Endothelial cell of umbilical vein (primary cell): ENCODE results near the gene DHDH. TPM values are rescaled to one million over a fixed set of nuclear protein-coding genes. Genes with fewer than 3 reads are reported as not detected.
"Not testable (repeated sequence)": the region's sequence is repeated elsewhere in the genome, so short reads cannot be mapped to it uniquely, and the experiment has no call there.

ENCODE experiments used
- BruUV-seq: library from RNA; stranded (reverse); fragments of 400-500 nt; replicated peaks from 2 replicates; lab custom pipeline; 2021; lab: Mats Ljungman, UMichigan
- CTCF ChIA-PET: fragments of 300-600, 350-600 bp; sonication (Branson Sonifier 250); formaldehyde crosslinking; loops from one replicate; lab custom pipeline; 2021; ENCODE audit warnings: antibody characterized with exemption, inconsistent platforms; lab: Charles Lee
- POLR2A ChIA-PET: fragments of 300-600, 350-600 bp; sonication (Branson Sonifier 250); formaldehyde crosslinking; loops from one replicate; lab custom pipeline; 2021; ENCODE audit warnings: antibody characterized with exemption, inconsistent platforms; lab: Charles Lee
- DNase-seq: peaks from one replicate; pipeline ENCODE4 v3.0.0-alpha.2; 2011; ENCODE audit warnings: low read depth, low spot score
- FAIRE-seq: peaks from 2 replicates; lab custom pipeline; 2011; peaks lifted over from hg19 to GRCh38; lab: Jason Lieb, UNC
- H2AFZ ChIP-seq: 2 replicates; pipeline ENCODE4 v1.6.0; 2012; ENCODE audit warnings: low read depth, low read length, control low read depth, inconsistent platforms
- H3K27ac ChIP-seq: 2 replicates; pipeline ENCODE4 v1.5.1; 2011; ENCODE audit warnings: low read depth, mild to moderate bottlenecking, control low read depth, low read length, moderate library complexity; ENCODE audit not compliant: insufficient read depth
- H3K27me3 ChIP-seq, 2 experiments: 2 replicates each; pipeline versions ENCODE4 v1.6.0 to v1.6.1; 2011; ENCODE audit warnings: low read length in 2 of 2, mixed read lengths in 1 of 2; ENCODE audit not compliant: control insufficient read depth in 2 of 2, insufficient read depth in 2 of 2
- H3K36me3 ChIP-seq, 2 experiments: 2 replicates in 1 of 2; 3 replicates in 1 of 2; pipeline ENCODE4 v1.5.1; 2011; ENCODE audit warnings: low read length in 2 of 2, mild to moderate bottlenecking in 1 of 2, moderate library complexity in 1 of 2; ENCODE audit not compliant: control insufficient read depth in 2 of 2, insufficient read depth in 2 of 2; ENCODE audit errors: extremely low read depth in 1 of 2
- H3K4me1 ChIP-seq: 3 replicates; pipeline ENCODE4 v1.5.1; 2011; ENCODE audit warnings: mild to moderate bottlenecking, low read length; ENCODE audit not compliant: control insufficient read depth, insufficient read depth; ENCODE audit errors: extremely low read depth
- H3K4me2 ChIP-seq: 2 replicates; pipeline ENCODE4 v1.6.1; 2011; ENCODE audit warnings: low read length, control low read depth, mixed read lengths; ENCODE audit not compliant: insufficient read depth
- H3K4me3 ChIP-seq, 3 experiments: fragments of 200-600 bp in 1 of 3; sonication (generic), shearing (Covaris generic) in 1 of 3; replicated peaks in 1 of 3; 2 replicates each; pipeline ENCODE4 v1.5.1; 2011 to 2016; ENCODE audit warnings: control low read depth in 3 of 3, low read length in 3 of 3, mild to moderate bottlenecking in 2 of 3, inconsistent platforms in 1 of 3, low read depth in 1 of 3, moderate library complexity in 1 of 3; ENCODE audit not compliant: insufficient read depth in 1 of 3
- H3K79me2 ChIP-seq: 2 replicates; pipeline ENCODE4 v1.6.0; 2012; ENCODE audit warnings: low read length, inconsistent platforms; ENCODE audit not compliant: control insufficient read depth, insufficient read depth
- H3K9ac ChIP-seq: replicated peaks from 2 replicates; pipeline ENCODE3; 2011; ENCODE audit warnings: low read length, control low read depth; ENCODE audit not compliant: insufficient read depth; ENCODE audit errors: extremely low read depth
- H3K9me1 ChIP-seq: replicated peaks from 3 replicates; pipeline ENCODE4 v1.6.0; 2011; ENCODE audit warnings: mild to moderate bottlenecking, low read length; ENCODE audit not compliant: control insufficient read depth, insufficient read depth; ENCODE audit errors: extremely low read depth
- H3K9me3 ChIP-seq: replicated peaks from 2 replicates; pipeline ENCODE4 v1.5.1; 2012; ENCODE audit warnings: low read length, inconsistent platforms; ENCODE audit not compliant: control insufficient read depth, insufficient read depth
- H4K20me1 ChIP-seq: replicated peaks from 2 replicates; pipeline ENCODE3; 2011; ENCODE audit warnings: mild to moderate bottlenecking, low read length; ENCODE audit not compliant: control insufficient read depth, insufficient read depth; ENCODE audit errors: extremely low read depth
- CTCF ChIP-seq, 2 donors: IDR thresholded peaks; 1 replicate in 1 of 2; 2 replicates in 1 of 2; pipeline ENCODE4 v1.5.1; 2011; ENCODE audit warnings: low read length in 2 of 2, mild to moderate bottlenecking in 2 of 2, moderate library complexity in 2 of 2, control low read depth in 1 of 2, inconsistent platforms in 1 of 2, low read depth in 1 of 2; ENCODE audit not compliant: insufficient read depth in 1 of 2; ENCODE audit errors: extremely low read depth in 1 of 2
- EZH2 ChIP-seq: IDR thresholded peaks from 2 replicates; pipeline ENCODE4 v1.6.1; 2012; ENCODE audit warnings: borderline replicate concordance, low read depth, mild to moderate bottlenecking, moderate library complexity, low read length, inconsistent platforms; ENCODE audit not compliant: severe bottlenecking
- FOS ChIP-seq: IDR thresholded peaks from 2 replicates; pipeline ENCODE4 v1.6.1; 2011; ENCODE audit warnings: mild to moderate bottlenecking, low read length, moderate library complexity, borderline replicate concordance; ENCODE audit not compliant: insufficient read depth
- GATA2 ChIP-seq: IDR thresholded peaks from 2 replicates; pipeline ENCODE4 v1.7.0; 2011; ENCODE audit warnings: low read depth, mild to moderate bottlenecking, moderate library complexity, mixed read lengths, low read length; ENCODE audit not compliant: insufficient read length, insufficient read depth
- JUN ChIP-seq: IDR thresholded peaks from 2 replicates; pipeline ENCODE4 v1.6.1; 2011; ENCODE audit warnings: borderline replicate concordance, low read depth; ENCODE audit not compliant: insufficient read length, insufficient read depth
- MAX ChIP-seq: IDR thresholded peaks from 2 replicates; pipeline ENCODE4 v1.6.1; 2011; ENCODE audit not compliant: insufficient read depth, insufficient read length
- MYC ChIP-seq: IDR thresholded peaks from one replicate; pipeline ENCODE4 v1.6.1; 2011; ENCODE audit warnings: mild to moderate bottlenecking, low read depth, low read length
- POLR2A ChIP-seq: IDR thresholded peaks from 2 replicates; pipeline ENCODE4 v1.6.1; 2012; ENCODE audit warnings: low read depth, mild to moderate bottlenecking, control low read depth, low read length
- POLR2AphosphoS5 ChIP-seq: IDR thresholded peaks from 2 replicates; pipeline ENCODE4 v1.6.1; 2012; ENCODE audit warnings: low read depth, mild to moderate bottlenecking, control low read depth, low read length, moderate library complexity; ENCODE audit not compliant: insufficient read depth
- dilution Hi-C: fragments of 300-500 bp; cut with MboI; formaldehyde crosslinking; loops from one replicate; pipeline ENCODE4 v1.15.0; 2019; ENCODE audit warnings: low sequenced_read_pairs; ENCODE audit not compliant: extremely low pct_ligation_motif_present
- intact Hi-C: fragments of 100-400 bp; cut with micrococcal nuclease; formaldehyde crosslinking; loops from one replicate; pipeline ENCODE4 v1.10.0; 2022
- polyA plus RNA-seq, 4 experiments: library from polyadenylated mRNA; depleted of rRNA in 3 of 4; stranded (reverse) in 3 of 4; unstranded in 1 of 4; fragments of >200 nt; gene quantifications; 2 replicates each; pipeline versions ENCODE4 v1.2.1 to v1.2.3, GENCODE V29; 2011 to 2012; ENCODE audit warnings: missing spikeins in 1 of 4
- total RNA-seq: library from RNA; stranded (reverse); gene quantifications from 2 replicates; pipeline ENCODE4 v1.2.3, GENCODE V29; 2021

DHDH gene
- total and polyA plus RNA-seq, 2 donors (not counting 3 experiments of a cell fraction or from before 2014, with no cell fraction given) = not detected

GRCh38 chr19:48925240-48925843, 8.2 kb upstream of the DHDH start:
- no peak overlapping the region for H3K9ac ChIP-seq
- peaks cover 0 to 19% of the 10 kb centered on the region in 2 experiments for H3K36me3 ChIP-seq
- no TSS peak for BruUV-seq
- no peak for TF ChIP-seq CTCF (IDR thresholded peaks at IDR 0.05; ENCODE audit: extremely low read depth in 1 of 2, insufficient read depth in 1 of 2, low read depth in 1 of 2, low read length in 2 of 2)
- TF ChIP-seq MAX = no peak
- no peak for TF ChIP-seq POLR2AphosphoS5
- TF ChIP-seq JUN = no peak
- no peak for TF ChIP-seq GATA2
- TF ChIP-seq POLR2A = no peak
- TF ChIP-seq EZH2 = no peak
- TF ChIP-seq FOS = no peak
- no peak for TF ChIP-seq MYC
- peaks cover 2% of the 10 kb centered on the region for H3K4me1 ChIP-seq
- H3K79me2 ChIP-seq = no peaks in the 10 kb centered on the region
- intact Hi-C loops (no loop called here), dilution Hi-C loops (no loop called here)
- H2AFZ ChIP-seq = no peak overlapping the region
- H3K4me3 ChIP-seq = no peak overlapping the region
- H4K20me1 ChIP-seq = no peaks in the 10 kb centered on the region
- no peak overlapping the region for H3K27ac ChIP-seq
- no peak for FAIRE-seq
- POLR2A ChIA-PET = no interaction called here
- no peak for DNase-seq
- H3K9me3 ChIP-seq = no peaks in the 10 kb centered on the region
- CTCF ChIA-PET = interaction anchor here (0.6 to 2.0 kb wide), 3 partner anchors 22 to 140 kb away, joined by 3 to 4 read pairs (median 3); no protein-coding TSS in a partner anchor
- H3K4me2 ChIP-seq = no peak overlapping the region
- H3K27me3 ChIP-seq = no peaks in the 10 kb centered on the region
- no peaks in the 10 kb centered on the region for H3K9me1 ChIP-seq

- H3K79me2 ChIP-seq, H3K4me2 ChIP-seq, H3K9me1 ChIP-seq, H2AFZ ChIP-seq, intact Hi-C loops, DNase-seq, H4K20me1 ChIP-seq, dilution Hi-C loops, H3K9ac ChIP-seq, BruUV-seq, H3K4me3 ChIP-seq, POLR2A ChIA-PET, H3K9me3 ChIP-seq, FAIRE-seq, H3K27ac ChIP-seq, H3K4me1 ChIP-seq, H3K27me3 ChIP-seq: not testable (repeated sequence)
- CTCF ChIA-PET = interaction anchor here (0.6 to 2.0 kb wide), 2 partner anchors 21 to 74 kb away, joined by 3 to 4 read pairs; no protein-coding TSS in a partner anchor
- peaks cover 0 to 16% of the 10 kb centered on the region in 2 experiments for H3K36me3 ChIP-seq
These were observed 7.6 kb upstream of the DHDH start for GRCh38 chr19:48925890-48926289.
